ENCODE results near the gene PKP3. TPM values are rescaled to one million over a fixed set of nuclear protein-coding genes. Genes with fewer than 3 reads are reported as not detected.

Gene PKP3
- total and polyA plus RNA-seq, 2 donors (not counting 1 experiment from before 2014, with no cell fraction given): 0.78 TPM; not detected in 1

GRCh38 chr11:417652-418342, 23.8 kb downstream of the PKP3 start:
- intact Hi-C loops (cut with micrococcal nuclease): no loop called here
- no peak for DNase-seq

More at GRCh38 chr11:417652-418342, 23.8 kb downstream of the PKP3 start:
- ChIA-PET POLR2A (interaction anchor here (1.1 to 1.7 kb wide), 3 partner anchors 11 to 211 kb away, joined by 3 to 14 read pairs (median 4); partner anchors contain the start of genes BET1L, PTDSS2 and RIC8A), CTCF (interaction anchor here (1.8 kb wide), 1 partner anchor 11 kb away, joined by 6 read pairs; no protein-coding TSS in a partner anchor)
- H3K27me3 ChIP-seq (replicated peaks in 1 of 4; ENCODE audit: control extremely low read depth in 1 of 4, control insufficient read depth in 3 of 4, insufficient read depth in 4 of 4, low read length in 3 of 4): no peaks in the 10 kb centered on the region
- peaks cover 13% of the 10 kb centered on the region for H3K79me2 ChIP-seq (ENCODE audit: control insufficient read depth, insufficient read depth, low read length)
- no peaks in the 10 kb centered on the region for H3K9me3 Mint-ChIP-seq (ENCODE audit: insufficient read depth)
- H4K20me1 ChIP-seq (ENCODE audit: control insufficient read depth, insufficient read depth, low read length, poor library complexity, severe bottlenecking): peaks cover 5% of the 10 kb centered on the region
- H2AFZ ChIP-seq (ENCODE audit: insufficient read depth, low read depth, low read length, poor library complexity, severe bottlenecking): peak overlapping the region; percentile 80
- H3K4me1 Mint-ChIP-seq: peaks cover 24% of the 10 kb centered on the region
- no peak for ATAC-seq (ENCODE audit: low read depth)
- H3K27me3 Mint-ChIP-seq: no peaks in the 10 kb centered on the region
- peak overlapping the region; percentile 77 for H3K9ac ChIP-seq (ENCODE audit: low read length)
- H3K4me2 ChIP-seq (replicated peaks; ENCODE audit: low read depth, low read length, poor library complexity, severe bottlenecking): peak overlapping the region; percentile 99
- 82% methylated on average over 19 of the region's 19 CpGs for WGBS (ENCODE audit: insufficient coverage)
- H3K4me3 ChIP-seq (ENCODE audit: control extremely low read depth in 1 of 5, extremely low read depth in 1 of 5, insufficient read depth in 1 of 5, low read depth in 2 of 5, low read length in 4 of 5): peak overlapping the region in 3 of 5 experiments; percentile 67 to 79 (median 75)
- H3K36me3 ChIP-seq (replicated peaks in 1 of 2; ENCODE audit: control extremely low read depth in 1 of 2, control insufficient read depth in 1 of 2, extremely low read depth in 1 of 2, insufficient read depth in 2 of 2, low read length in 1 of 2): no peaks in the 10 kb centered on the region
- no peak overlapping the region for H3K27ac ChIP-seq (ENCODE audit: low read length in 2 of 2)
- peak overlapping the region; percentile 78 for H3K4me3 Mint-ChIP-seq
- H3K27ac Mint-ChIP-seq: peak overlapping the region; percentile 46
- TF ChIP-seq EZH2 (IDR thresholded peaks at IDR 0.05; ENCODE audit: borderline replicate concordance, insufficient read depth, low read depth, low read length, poor library complexity, severe bottlenecking) (no peak), CTCF (IDR thresholded peaks at IDR 0.05) (no peak)
- H3K4me1 ChIP-seq (ENCODE audit: control insufficient read depth in 2 of 2, insufficient read depth in 2 of 2, low read length in 2 of 2): peaks cover 24 to 37% of the 10 kb centered on the region in 2 donors
- H3K9me3 ChIP-seq (ENCODE audit: control extremely low read depth in 1 of 3, control insufficient read depth in 2 of 3, insufficient read depth in 1 of 3, low read length in 2 of 3): no peaks in the 10 kb centered on the region
